Loucy (cell line): ENCODE measurements around the gene TMBIM1.

Source experiments
- EZH2phosphoT487 ChIP-seq: fragments of 200-600 bp; IDR thresholded peaks from 2 replicates; pipeline ENCODE4 v1.6.1; 2018; ENCODE audit warnings: antibody characterized with exemption, mild to moderate bottlenecking, moderate library complexity, borderline replicate concordance
- TF ChIP-seq, protein P1 (sequence below): fragments of 200-600 bp; sonication (generic); conservative IDR thresholded peaks from 2 replicates; pipeline ENCODE4 v1.5.1; 2014; ENCODE audit warnings: mild to moderate bottlenecking, antibody characterized with exemption, low read length

DNA sequence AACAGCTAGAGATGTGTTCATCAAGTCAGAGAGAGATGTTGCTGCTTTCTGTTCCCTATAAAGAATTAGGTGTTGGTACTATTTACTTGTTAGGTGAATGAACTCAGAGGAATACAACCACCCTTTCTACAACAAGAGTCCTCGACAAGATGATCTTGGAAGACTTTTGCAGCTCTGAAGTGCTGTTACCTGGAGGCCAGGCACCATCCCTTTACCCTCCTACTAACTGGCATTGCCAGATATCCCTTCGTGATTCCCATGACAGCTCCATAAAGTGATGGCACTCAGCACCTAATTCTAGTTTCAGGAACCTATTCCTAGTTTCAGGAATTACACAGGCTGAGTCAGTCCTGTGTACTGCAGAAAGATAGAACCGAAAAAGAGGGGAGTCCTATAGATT lies 65.4 kb downstream of the TMBIM1 start:
- TF ChIP-seq, protein P1, sequence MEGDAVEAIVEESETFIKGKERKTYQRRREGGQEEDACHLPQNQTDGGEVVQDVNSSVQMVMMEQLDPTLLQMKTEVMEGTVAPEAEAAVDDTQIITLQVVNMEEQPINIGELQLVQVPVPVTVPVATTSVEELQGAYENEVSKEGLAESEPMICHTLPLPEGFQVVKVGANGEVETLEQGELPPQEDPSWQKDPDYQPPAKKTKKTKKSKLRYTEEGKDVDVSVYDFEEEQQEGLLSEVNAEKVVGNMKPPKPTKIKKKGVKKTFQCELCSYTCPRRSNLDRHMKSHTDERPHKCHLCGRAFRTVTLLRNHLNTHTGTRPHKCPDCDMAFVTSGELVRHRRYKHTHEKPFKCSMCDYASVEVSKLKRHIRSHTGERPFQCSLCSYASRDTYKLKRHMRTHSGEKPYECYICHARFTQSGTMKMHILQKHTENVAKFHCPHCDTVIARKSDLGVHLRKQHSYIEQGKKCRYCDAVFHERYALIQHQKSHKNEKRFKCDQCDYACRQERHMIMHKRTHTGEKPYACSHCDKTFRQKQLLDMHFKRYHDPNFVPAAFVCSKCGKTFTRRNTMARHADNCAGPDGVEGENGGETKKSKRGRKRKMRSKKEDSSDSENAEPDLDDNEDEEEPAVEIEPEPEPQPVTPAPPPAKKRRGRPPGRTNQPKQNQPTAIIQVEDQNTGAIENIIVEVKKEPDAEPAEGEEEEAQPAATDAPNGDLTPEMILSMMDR, result no peak
- TF ChIP-seq EZH2phosphoT487, result no peak
